ENCODE measurements around the gene VCAM1.

DNA sequence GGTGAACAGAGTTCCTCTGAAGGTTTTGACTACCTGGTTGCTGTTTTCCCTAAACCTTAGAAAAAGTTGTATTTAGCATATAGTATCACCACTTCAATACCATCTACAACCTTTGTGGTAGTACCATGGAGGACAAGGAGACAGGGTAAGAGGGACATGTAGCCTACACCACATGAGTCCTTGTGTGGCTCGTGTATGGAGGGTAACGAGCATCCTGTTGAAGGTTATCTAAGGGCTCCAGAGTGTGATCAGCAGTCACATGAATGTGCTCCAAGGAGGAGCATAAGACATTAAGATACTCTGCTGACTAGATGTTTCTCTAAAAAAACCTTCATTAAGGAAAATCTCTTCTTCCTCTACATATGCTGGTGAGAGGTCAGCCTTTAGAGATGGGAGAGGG lies 67.3 kb downstream of the VCAM1 start:
- no peak for TF ChIP-seq YY1 (IDR thresholded peaks at IDR 0.05; ENCODE audit: low read depth)
- TF ChIP-seq, protein P1, sequence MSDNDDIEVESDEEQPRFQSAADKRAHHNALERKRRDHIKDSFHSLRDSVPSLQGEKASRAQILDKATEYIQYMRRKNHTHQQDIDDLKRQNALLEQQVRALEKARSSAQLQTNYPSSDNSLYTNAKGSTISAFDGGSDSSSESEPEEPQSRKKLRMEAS (IDR thresholded peaks at IDR 0.05): no peak

All from Ishikawa (cell line).